Left renal pelvis (tissue), 4 donors: ENCODE results near the gene ATN1. TPM values are rescaled to one million over a fixed set of nuclear protein-coding genes. Genes with fewer than 3 reads are reported as not detected.
A peak's percentile ranks its signal among the peaks of the same experiment; 100 is the strongest.

Experiments
- DNase-seq, 4 donors: peaks; one replicate each; pipeline ENCODE4 v3.0.0-alpha.2; 2013; ENCODE audit warnings: low read depth in 4 of 4, low spot score in 3 of 4
- polyA plus RNA-seq, 4 donors: library from polyadenylated mRNA; unstranded; fragments of 120-200 nt; gene quantifications; one replicate each; pipeline ENCODE4 v1.2.1, GENCODE V29; 2013; ENCODE audit not compliant: insufficient read length in 4 of 4

ATN1 gene
- polyA plus RNA-seq, 4 donors, result 97.0 to 158 (median 125) TPM

DNA sequence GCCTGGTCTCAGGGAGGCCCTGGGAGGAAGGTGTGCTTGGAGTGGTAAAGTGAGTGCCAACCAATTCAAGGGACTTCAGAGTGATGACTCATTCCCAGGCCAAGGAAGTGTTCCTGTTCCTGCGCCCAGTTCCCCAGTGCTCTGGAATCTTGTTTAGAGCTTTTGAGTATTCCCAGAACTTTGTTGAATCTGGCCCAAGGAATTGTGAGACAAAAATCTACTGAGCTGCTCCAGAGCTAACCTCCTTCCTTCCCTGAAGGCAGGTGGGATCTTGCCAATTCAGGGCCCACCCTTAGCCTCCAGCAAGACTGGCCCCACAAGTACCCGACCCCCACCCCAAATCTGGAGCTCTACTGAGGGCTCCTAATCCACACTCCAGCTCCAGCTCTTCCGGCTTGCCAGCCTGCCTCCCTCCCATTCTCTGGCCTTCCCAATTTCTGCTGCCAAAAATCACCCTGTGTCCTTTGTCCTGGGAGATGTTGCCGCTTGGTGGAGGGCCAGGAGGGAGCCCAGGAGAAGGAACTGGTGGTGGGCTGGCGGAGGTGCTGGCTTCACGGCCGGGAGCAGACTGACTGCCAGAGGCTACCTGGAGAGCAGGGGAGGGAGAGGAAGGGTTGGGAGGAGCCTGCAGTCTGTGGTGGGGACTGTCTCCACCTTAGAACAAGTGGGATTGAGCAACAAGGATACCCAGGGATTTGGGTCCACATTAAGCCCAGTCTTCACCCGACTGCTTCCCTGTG, 2.0 kb upstream of the ATN1 start:
- no peak for DNase-seq

- no peak for DNase-seq
Observed at GRCh38 chr12:6928022-6928702, 403 bp downstream of the ATN1 start.

DNA sequence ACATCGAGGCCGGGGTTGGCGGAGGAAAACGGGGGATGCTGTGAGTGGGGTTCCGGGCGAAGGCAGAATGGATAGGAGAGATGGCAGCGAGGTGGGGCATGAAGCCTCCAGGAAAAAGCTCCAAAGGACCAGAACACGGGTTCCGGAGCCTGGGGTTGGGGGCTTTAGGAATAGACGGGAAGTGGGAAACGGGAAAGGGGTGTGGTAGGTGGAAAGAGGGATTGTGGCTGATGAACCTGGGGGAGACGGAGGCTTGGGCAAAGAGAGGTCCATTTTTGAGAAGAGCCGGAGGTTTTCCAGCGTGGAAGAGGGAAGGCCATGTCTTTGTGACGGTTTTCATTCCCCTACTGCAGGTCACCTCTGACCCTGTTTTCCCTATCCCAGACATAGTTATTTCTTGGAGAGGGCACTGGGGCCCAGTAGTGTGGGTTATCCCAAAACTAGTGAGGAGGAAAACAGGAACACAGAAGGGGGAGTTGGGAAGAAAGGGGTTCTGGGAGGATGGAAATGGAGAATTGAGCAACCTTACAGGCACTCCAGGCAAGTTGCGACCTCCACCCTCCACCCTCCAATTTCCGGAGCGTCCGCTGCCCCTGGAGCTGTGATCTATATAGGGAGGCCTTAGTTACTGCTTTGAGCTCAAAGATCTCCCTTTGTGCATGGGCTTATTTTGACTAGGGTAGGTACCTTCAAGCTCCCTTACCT, 1.1 kb downstream of the ATN1 start:
- no peak for DNase-seq

DNA sequence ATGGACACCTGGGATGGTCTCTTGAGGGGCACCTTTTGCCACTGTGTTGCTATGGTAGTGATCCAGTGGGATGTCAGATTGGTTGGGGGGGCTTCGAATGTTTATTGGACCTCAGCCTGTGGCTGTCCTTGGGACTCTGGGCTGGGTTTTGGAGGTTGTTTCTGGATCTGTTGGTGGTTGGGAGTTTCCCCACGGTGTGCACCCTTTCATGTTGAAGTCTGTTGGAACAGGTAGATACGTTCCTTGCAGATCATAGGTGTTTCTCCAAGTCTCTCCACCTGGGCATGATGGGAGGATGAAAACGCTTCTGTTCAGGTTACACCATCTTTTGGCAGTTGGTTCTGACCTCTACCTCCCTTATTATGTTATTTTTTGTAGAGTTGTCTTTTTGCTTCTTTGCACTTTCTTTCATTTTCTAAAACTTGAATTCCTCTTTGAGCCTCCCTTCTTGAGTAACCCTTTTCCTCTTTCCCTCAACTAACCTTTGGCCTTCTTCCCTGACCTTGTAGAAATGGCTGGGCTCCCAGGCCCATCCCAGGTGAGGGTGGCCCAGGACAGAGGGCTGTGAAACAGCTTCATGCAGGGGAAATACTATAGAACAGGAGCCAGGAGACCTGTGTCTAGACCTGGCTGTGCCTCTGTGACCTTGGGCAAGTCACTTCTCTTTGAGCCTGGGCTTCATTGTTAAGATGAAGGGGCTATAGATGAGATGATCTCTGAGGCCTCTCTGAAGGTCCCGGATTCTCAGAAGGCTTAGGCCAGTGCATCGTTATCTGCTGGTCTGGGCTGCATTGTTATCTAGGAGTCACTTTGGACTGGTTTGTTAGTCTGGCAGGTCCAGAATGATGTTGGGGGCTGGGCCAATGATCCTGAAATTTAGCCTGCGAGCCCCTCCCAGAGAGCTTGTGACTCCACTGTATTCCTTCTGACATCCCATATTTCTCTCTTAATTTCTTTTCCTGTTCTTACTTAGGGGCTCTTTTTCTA, 2.0 kb downstream of the ATN1 start:
- no peak for DNase-seq

DNA sequence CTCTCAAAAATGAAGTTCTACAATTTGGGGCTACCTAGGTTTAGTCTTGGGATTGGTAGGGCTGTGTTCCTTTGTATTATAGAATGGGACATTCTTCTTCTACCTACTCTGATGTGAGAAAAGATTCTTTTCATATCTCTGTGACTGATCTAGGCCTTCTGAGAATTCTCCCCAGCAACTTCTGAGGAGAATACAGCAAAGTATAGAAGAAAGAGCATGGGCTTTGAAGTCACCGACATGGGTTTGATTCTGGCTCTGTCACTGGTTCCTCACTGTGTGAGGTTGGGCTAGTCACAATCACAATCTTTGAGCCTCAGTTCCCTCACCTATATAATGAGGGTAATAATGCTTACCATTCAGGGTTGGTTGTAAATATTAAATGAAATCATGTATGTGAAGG, 5.0 kb downstream of the ATN1 start:
- DNase-seq, result no peak

DNA sequence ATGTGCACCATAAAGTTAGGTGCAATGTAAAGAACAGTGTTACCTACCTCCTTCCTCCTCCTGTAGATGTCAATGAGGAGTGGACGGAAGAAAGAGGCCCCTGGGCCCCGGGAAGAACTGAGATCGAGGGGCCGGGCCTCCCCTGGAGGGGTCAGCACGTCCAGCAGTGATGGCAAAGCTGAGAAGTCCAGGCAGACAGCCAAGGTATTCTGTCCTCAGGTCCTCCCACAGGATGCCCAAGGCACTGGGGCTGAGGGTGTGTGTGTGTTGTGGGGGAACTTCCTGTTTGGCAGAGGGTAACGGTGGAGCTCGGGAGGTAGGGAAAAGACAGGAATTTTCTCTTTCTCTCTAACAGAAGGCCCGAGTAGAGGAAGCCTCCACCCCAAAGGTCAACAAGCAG, 6.4 kb downstream of the ATN1 start:
- no peak for DNase-seq

DNA sequence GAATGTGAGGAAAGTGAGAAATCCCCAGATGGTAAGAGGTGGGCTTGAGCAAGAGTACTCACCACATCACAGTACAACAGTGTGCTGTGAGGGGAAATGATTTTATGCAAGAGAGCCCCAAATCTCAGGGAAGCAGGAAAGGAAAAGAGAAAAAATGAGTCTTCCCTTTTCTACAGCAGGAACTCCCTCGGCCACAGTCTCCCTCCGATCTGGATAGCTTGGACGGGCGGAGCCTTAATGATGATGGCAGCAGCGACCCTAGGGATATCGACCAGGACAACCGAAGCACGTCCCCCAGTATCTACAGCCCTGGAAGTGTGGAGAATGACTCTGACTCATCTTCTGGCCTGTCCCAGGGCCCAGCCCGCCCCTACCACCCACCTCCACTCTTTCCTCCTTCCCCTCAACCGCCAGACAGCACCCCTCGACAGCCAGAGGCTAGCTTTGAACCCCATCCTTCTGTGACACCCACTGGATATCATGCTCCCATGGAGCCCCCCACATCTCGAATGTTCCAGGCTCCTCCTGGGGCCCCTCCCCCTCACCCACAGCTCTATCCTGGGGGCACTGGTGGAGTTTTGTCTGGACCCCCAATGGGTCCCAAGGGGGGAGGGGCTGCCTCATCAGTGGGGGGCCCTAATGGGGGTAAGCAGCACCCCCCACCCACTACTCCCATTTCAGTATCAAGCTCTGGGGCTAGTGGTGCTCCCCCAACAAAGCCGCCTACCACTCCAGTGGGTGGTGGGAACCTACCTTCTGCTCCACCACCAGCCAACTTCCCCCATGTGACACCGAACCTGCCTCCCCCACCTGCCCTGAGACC, 7.8 kb downstream of the ATN1 start:
- no peak for DNase-seq

DNA sequence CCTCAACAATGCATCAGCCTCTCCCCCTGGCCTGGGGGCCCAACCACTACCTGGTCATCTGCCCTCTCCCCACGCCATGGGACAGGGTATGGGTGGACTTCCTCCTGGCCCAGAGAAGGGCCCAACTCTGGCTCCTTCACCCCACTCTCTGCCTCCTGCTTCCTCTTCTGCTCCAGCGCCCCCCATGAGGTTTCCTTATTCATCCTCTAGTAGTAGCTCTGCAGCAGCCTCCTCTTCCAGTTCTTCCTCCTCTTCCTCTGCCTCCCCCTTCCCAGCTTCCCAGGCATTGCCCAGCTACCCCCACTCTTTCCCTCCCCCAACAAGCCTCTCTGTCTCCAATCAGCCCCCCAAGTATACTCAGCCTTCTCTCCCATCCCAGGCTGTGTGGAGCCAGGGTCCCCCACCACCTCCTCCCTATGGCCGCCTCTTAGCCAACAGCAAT, 8.5 kb downstream of the ATN1 start:
- no peak for DNase-seq

GRCh38 chr12:6936636-6937480, 9.1 kb downstream of the ATN1 start:
- DNase-seq, result no peak

DNA sequence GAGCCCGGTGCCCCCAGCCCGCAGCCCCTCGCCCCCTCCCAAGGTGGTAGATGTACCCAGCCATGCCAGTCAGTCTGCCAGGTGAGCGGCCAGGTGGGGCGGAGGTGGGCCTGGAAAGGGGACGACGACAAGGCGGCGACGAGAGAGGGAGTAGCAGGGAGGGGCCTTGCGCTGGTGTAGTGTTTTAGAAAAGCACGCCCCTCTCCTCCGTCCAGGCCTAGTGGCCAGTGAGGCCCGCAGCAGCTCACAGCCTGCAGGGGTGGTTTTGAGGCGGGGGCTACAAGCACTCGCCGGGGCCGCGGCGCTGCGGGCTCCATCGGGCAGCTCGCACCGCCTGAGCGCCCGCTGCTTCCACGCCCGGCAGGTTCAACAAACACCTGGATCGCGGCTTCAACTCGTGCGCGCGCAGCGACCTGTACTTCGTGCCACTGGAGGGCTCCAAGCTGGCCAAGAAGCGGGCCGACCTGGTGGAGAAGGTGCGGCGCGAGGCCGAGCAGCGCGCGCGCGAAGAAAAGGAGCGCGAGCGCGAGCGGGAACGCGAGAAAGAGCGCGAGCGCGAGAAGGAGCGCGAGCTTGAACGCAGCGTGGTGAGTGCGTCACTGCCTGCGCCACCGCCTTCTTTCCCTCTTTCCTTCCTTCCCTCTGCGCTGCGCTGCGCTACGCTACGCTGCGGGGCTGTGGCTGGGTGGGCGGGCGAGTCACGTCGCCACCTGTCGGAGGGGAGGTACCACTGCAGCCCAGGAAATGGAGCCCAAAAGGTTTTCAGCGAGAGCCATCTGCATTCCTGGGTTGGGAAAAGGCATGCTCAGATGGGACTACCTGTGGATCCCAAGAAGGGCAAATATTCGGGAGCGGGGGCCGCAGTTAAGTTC, 10.0 kb downstream of the ATN1 start:
- DNase-seq, result peak; percentile 88 to 91 (median 90)

DNA sequence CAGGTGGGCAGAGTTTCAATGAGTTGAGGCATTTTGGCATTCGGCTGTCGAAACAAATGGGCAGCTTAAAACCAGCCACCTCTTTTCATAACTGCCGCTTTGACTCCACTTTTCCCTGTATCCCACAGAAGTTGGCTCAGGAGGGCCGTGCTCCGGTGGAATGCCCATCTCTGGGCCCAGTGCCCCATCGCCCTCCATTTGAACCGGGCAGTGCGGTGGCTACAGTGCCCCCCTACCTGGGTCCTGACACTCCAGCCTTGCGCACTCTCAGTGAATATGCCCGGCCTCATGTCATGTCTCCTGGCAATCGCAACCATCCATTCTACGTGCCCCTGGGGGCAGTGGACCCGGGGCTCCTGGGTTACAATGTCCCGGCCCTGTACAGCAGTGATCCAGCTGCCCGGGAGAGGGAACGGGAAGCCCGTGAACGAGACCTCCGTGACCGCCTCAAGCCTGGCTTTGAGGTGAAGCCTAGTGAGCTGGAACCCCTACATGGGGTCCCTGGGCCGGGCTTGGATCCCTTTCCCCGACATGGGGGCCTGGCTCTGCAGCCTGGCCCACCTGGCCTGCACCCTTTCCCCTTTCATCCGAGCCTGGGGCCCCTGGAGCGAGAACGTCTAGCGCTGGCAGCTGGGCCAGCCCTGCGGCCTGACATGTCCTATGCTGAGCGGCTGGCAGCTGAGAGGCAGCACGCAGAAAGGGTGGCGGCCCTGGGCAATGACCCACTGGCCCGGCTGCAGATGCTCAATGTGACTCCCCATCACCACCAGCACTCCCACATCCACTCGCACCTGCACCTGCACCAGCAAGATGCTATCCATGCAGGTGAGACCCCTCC, 10.8 kb downstream of the ATN1 start:
- DNase-seq, result no peak

DNA sequence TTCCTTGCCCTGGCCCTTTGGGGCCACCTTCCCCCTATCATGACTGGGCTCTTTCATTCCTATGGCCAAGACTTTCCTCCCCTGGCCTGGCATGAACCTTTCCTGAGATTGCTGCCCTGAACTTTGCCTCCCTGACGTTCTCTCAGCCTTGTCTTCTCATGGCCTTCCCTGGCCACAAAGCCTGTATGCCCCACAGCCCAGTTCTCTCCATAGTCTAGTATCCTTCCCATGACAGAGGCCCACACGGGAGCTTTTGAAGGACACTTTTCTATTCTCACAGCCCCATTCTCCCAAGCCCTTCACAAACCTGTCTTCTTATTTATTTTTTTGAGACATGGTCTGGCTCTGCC, 11.4 kb downstream of the ATN1 start:
- DNase-seq, result no peak

GRCh38 chr12:6941267-6941666, 13.5 kb downstream of the ATN1 start:
- DNase-seq, result no peak

- no peak for DNase-seq
Observed at GRCh38 chr12:6941782-6942181, 14.0 kb downstream of the ATN1 start.

GRCh38 chr12:6942331-6942665, 14.5 kb downstream of the ATN1 start:
- DNase-seq, result no peak

DNA sequence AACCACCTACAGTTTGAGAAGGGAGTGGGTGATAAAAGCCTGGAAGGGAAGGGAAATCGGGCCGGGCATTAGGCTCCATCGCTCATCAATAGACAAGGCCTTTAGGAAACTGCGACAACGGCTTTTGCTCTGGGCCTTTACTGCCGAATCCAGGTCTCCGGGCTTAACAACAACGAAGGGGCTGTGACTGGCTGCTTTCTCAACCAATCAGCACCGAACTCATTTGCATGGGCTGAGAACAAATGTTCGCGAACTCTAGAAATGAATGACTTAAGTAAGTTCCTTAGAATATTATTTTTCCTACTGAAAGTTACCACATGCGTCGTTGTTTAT, 15.6 kb downstream of the ATN1 start:
- DNase-seq, result peak in 3 of 4 donors; percentile 82 to 88 (median 86)

DNA sequence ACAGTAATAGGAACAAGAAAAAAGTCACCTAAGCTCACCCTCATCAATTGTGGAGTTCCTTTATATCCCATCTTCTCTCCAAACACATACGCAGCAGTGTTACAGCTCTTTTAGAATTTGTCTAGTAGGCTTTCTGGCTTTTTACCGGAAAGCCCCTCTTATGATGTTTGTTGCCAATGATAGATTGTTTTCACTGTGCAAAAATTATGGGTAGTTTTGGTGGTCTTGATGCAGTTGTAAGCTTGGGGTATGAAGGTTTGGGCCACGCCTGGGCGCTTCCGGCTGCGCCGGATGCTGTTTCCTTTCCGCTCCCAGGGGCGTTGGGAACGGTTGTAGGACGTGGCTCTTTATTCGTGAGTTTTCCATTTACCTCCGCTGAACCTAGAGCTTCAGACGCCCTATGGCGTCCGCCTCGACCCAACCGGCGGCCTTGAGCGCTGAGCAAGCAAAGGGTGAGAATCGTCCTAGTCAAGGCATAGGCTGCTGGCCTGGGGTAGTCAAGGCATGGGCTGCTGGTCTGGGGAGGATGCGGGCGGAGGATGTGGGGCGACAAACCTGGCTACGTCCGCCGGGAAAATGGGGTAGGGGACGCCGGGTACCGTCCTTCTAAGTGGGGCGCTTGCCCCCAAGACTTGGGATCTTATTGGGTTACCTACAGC, 16.1 kb downstream of the ATN1 start, which contains the start of the genes C12orf57 and RNU7-1:
C12orf57 (plus strand) TSS at position 301 of the 659 bp plus-strand sequence; CDS start at position 401, 100 bp downstream.
RNU7-1 (plus strand) TSS at position 95 of the 659 bp plus-strand sequence.
- DNase-seq, result peak; percentile 78 to 84 (median 81)
